HG02759 (cell line): ENCODE results near the gene YRDC.

Source experiments
- ATAC-seq: cut with Tn5 transposase; IDR thresholded peaks from one replicate; pipeline ENCODE4 v1.9.1; 2021; ENCODE audit warnings: mild to moderate bottlenecking, moderate library complexity; ENCODE audit not compliant: unreplicated experiment

The YRDC gene

DNA sequence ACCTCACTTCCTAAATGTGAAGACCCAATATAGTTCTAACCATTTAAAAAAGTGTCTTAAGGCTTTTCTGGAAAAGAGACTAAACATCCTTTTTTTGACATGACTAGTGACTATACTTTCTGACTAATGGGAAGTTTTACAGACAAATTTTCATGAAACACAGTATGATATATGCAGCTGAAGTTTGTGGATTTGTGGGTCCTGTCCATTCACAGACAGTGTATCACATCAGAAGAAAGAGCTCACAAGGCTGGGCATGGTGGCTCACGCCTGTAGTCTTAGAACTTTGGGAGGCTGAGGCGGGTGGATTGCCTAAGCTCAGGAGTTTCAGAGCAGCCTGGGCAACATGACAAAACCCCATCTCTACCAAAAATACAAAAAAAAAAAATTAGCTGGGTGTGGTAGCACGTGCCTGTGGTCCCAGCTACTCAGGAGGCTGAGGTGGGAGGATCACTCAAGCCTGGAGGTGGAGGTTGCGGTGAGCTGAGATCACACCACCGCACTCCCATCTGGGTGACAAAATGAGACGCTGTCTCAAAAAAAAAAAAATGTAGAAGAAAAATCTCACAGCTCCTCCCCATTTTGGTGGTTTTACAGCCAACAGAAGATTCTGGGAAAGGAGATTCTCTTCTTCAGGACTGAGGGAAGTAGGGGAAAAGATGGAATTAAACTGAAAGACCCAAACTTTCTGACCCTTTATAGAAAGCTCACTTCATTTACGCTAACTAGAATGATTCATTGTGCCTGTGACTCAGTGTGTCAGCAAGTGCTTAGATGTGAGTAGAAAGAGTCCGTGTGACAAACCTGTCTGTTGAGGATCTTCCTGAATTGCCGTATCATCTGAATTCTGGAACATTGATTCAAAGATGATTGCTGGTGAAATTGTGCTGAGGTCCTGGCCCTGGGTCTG, 15.2 kb upstream of the YRDC start:
- no peak for ATAC-seq

DNA sequence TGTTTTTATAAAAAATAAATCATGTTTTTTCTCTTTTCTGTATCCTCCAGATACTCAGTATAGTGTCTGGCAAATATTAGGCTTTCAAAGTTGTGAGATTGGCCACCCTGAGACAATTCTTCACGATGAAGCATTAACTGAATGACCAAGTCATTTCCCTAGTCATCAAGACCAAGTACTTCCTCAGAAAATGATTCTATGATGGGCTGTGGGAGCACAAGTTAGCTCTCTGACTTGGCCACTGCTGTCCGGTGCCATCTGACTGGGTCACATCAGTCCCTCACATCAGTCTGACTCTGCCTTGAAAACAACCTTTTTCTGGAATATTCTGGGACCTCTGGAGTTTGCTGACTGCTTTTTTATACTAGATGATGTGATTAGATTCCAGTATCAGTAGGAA, 13.5 kb upstream of the YRDC start:
- no peak for ATAC-seq

DNA sequence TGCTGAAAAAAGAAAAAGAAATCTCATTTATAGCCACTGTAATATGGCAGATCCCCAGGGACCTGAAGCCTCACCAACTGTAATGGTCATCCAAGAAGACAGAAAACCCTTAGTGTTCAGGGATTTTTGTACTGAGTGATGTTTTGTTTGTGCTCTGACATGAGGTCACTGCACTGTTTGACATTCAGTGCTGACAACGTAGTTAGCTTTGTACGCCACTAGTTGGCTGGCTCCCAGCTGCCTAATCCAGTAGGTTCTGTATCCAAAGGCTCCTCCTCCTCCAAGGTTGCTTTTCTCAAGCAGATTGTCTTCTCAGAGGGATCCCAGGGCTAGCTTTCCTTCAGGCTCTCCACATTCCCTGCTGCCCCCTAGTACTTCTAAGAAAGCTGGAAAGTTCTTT, 9.5 kb upstream of the YRDC start:
- no peak for ATAC-seq

DNA sequence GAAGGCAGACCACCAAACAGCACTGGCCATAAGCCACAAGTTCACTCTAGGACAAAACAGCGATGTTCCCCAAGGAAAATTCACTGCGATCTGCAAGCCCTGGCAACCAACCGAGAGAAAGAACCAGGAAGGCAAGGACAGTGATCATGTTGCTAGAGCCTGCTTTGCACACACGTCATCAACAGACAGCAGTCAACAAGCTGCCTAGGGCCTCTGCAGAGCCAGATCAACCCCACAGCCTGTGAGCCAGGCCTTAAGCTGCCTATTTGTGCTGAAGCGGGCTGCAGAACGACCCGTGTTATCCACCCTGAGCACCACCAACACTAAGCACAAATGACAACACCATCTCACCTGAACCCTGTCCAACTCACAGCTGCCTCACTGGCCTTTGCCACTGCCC, 6.2 kb upstream of the YRDC start:
- no peak for ATAC-seq

DNA sequence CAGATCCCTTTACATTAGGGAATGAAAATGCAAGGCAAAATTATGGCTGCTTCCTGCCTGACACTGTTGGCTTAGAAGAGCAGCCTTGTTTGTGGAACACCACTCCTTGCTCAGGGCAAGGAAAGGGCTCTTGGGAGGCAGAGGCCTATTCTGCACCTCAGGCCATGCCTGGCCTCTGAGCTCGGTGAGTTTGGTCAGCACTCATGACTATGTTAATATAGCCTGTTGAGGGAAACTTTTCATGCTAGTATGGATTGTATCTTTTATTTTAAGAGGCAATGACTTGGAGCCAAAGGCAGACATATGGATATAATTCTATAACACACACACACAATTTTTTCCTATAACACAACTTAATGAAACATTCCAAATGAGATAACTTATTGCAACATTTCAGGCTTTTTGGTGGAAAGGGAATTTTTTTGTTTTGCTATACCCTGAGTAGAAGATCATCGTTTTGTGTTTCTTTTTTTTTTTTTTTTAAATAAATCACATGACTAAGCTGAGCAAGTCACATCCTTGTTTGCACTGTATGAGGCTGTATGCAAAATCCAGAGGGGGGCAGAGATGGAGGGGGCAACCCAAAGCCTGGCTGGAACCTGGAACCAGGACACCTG, 5.6 kb upstream of the YRDC start:
- no peak for ATAC-seq

DNA sequence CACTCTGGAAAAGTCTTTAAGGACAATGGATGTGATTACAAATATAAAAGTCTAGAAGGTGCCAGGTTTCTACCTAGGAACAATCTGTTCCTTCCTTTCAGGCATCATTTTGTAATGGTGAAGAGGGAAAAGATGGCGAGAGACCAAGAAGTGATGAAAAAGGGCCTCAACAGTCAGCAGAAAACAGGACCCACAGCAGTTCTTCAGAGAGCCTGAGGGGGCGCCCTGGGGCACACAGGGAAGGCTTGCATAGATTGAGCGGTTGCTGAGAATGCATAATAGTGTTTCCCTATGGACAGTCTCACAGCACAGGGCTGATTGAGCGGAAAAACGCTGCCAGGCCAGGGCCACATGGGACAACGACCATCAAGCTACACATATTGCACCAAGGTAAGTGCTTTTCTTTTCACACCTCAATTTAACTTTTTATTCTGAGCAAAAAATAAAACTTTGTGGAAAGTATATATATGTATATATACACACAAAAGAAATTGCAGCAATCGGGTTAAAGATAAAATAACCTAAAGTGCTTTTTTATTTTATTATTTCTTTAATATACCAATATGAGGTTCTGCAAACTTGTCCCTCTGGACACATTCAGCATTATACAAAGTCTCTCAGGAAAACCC, 3.1 kb upstream of the YRDC start:
- ATAC-seq, result peak; percentile 28

DNA sequence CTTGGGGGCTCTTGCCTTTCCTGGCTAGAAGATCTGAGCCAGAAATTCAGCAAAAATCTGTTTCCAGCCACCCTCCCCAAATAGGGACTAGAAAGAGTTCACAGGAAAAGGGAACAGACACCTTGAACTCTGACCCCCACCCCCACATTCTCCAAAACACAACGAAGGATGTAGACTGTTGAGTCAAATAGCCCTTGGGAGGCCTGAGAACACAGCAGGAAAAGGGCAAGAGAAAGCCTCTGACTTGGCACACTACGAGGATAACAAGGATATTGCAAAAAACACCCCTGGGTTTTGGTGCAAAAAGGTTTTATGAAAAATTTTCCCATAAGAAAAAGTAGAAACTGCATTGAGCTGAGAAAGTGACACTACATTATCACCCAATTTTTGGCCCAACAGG, 1.9 kb upstream of the YRDC start:
- ATAC-seq, result no peak

DNA sequence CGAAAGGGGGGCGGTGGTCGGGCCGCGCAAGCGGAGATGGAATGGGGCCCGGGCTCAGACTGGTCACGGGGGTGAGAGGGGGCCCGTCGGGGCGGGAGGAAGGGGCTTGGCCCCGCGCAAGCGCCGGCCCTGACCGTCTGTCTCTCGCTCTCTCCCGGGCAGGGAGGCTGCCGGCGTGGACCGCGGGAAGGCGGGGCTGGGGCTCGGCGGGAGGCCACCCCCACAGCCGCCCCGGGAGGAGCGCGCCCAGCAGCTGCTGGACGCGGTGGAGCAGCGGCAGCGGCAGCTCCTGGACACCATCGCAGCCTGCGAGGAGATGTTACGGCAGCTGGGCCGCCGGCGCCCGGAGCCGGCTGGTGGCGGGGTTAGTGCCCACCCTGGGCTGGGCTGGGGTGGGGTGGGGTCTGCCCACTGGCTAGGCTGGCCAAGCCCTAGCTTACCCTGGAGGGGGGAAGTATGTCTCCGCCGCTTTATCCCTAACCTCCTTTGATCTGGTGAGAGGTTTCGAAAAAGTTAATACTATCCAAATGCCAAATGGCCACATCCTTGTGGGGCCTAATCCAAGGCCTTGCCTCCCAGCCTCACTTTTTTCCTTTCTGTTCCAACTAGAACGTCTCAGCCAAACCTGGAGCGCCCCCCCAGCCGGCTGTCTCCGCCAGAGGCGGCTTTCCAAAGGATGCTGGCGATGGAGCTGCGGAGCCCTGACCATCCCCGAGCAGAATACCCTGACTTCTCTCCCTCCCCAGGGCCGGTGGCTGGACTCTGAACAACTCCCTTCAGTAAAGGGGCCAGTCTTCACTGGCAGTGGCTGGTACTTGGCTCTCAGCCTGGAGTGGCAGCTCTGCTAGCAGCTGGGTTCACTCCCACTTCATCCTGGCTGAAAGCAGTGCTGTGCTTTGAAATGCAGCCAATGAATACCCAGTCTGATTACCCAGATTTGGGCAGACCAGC, 636 bp upstream of the YRDC start:
- peak; percentile 46 for ATAC-seq

DNA sequence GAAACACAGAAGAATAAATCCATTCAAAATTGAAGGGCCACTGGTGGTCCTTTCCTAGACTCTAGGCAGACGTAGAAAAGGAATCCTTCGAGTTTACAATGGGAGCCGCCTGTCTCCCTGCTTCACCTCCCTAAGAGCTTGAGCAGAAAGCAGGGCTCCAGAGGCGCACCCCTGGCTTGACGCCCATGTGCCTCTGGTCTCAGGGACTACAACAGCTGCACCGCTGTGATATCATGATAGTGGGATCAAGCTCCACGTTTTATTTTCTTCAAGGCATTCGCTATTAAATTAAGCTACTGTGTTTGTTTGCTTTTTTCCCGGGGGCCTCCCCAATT, 821 bp downstream of the YRDC start:
- no peak for ATAC-seq

DNA sequence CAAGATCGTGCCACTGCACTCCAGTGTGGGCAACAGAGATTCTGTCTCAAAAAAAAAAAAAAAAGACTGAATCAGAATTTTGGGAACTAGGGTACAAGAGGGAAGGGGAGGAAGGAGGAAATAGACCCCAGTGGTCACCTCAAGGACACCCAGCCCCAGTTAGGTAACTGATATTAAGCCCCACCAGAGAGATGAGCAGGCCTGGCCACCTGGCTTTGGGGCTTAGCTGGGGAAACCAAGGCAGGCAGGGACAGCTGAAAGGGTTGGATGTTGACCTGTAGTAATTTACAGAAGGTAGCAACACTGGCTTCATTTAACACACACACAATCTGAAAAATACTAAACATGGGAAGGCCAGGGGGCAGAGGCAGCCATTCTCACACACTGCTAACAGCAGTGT, 5.6 kb downstream of the YRDC start:
- no peak for ATAC-seq

DNA sequence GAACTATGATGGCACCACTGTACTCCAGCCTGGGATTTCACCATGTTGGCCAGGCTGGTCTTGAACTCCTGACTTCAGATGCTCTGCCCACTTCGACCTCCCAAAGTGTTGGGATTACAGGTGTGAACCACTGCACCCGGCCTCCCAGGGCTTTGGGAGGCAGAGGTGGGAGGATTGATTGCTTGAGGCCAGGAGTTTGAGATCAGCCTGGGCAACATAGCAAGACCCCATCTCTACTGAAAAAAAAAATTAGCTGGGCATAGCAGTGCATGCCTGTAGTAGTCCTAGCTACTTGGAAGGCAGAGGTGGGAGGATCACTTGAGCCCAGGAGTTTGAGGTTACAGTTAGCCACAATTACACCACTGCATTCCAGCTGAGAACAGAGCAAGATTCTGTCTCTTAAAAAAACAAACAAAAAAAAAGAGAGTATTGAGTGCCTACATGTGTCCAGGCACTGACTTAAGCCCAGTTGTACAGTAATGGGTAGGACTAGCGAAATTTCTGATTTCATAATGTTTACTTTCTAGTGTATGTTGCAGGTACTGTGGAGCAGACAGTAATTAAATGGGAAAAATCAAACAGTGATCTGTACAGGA, 10.2 kb downstream of the YRDC start:
- no peak for ATAC-seq

DNA sequence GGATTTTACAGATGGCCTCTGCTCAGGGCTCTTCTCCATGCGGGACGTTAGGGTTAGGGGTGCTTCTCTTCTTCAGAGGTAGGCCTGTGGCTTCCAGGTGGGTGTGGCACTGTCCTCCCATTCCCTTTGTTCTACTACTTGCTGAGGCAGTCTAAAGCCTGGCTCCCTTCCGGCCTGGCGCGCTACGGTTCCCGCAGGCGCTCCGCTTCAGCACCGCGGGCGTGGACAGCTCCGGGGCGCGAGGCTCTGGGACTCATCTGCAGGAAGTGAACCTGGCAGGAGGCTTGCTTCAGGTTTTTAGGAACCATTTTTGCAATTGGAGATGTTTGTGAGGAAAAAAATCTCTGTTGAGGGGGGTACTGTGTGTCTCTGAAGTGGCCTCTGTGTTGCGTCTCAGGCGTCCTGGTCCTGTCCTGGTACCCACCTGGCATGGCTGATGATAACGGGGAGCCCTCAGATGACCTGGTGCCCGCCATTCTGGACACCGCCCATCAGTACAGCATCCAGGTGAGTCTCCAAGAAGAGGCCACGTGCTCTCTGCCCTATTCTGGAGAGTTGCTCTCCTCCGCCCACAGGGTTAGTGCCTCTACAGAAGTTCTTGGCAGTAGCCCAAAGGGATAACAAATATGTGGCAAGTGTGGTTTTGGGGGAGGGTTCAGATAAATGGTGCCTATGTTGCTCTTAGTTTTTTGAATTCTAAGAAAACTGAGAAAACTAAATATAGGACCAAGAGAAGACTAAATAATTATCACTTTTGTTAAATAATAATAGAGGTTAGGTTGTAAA, 12.5 kb downstream of the YRDC start:
- no peak for ATAC-seq

DNA sequence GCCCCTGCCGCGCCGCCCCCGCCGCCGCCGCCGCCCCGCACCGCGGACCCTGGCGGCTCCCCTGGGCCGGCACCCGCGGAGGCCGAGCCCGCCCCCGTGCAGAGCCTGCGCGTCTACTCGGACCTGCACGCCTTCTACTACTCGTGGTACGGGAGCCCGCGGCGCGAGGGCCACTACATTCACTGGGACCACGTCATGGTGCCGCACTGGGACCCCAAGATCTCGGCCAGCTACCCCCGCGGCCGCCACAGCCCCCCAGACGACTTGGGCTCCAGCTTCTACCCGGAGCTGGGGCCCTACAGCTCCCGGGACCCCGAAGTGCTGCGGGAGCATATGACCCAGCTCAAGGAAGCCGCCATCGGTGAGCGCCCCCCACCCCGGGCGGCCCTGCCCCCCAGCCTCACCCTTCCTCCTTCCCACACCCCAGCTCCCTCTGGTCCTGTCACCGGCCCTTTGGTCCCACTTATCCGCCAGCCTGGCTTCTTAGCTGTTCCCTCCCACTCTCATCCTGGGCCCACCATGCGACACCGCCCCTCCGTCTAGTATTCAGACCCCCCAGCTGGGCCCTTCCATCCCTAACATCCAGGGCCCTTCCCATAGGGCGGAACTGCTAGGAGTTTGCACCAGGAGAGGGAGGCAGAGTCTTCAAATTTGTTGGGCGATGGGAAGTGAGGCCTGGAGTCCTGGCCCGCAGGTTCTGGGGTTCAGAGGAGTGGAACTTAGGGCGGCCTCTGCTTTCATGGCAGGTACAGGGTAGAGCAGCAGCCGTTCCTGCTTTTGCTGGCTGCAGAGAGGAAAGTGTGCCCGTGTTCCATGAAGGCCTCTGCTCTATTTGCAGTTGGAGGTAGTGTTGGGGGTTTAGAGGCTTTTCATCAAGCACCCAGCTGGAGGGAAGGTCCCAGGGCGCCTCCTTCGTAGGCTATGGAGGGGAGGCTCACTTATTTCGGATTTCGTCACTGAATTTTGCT, 13.4 kb downstream of the YRDC start:
- peak; percentile 37 for ATAC-seq

DNA sequence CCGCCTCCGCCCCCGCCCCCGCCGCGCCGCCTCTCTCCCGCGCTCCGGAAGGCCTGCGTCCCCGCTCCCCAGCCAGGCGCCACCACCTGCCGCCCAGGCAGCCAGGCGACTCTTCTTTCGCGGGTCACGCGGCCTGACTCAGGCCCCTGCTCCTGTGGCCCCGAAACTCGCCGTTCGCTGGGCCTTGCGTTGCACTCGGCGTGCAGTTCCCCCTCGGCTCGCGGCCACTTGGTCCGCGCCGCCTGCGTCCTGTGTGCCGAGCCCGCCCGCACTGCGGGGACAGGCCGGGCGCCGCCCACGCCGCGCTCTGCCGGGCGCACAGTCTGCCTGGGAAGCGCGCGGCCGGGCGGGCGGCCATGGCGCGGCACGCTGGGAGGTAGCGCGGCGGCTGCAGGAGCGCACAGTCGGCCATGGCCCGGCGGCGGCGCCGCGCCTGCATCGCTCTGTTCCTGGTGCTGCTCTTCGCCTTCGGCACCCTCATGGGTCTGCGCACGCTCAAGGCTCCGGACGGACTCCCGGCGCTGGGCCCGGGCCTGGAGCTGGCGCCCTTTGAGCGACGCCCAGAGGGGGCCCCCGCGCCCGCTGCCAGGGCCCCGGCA, 14.1 kb downstream of the YRDC start, which contains the start of gene MANEAL:
Gene MANEAL, plus strand, starts transcription at position 75 of the 599 bp plus-strand sequence. Its CDS starts 336 bp downstream, at position 411.
- peak; percentile 73 for ATAC-seq

DNA sequence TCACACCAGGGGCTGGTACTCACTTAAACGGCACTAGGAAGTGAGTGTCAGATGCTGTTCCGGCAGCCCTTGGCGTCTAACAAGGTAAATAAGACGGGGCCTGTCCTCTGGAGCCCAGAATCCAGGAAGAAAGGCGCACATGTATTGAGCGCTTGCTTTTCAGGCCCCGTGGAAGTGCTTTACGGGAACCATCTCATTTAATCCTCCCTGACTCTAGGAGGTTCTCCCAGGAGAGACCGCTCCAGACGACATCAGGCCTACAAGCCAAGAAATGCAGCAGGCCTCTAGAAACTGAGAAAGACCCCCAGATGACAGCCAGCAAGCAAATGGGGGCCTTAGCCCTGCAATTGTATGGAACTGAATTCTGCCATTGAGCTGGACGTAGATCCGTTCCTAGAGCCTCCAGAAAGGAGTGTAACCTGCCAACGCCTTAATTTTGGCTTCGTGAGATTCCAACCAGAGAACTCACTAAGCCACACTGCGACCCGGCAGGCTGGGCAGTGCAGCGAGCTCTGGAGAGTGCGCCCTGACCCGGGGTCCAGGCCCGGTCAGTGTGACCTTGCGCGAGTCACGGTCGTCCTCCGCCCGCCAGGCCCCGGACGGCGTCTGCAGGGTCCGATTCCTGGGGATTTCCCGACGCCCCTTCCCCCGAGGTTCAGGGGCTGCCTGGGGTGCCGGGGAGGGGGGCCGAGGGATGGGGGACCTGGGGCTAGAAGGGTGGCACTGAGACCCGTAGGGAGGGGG, 14.9 kb downstream of the YRDC start:
- no peak for ATAC-seq

DNA sequence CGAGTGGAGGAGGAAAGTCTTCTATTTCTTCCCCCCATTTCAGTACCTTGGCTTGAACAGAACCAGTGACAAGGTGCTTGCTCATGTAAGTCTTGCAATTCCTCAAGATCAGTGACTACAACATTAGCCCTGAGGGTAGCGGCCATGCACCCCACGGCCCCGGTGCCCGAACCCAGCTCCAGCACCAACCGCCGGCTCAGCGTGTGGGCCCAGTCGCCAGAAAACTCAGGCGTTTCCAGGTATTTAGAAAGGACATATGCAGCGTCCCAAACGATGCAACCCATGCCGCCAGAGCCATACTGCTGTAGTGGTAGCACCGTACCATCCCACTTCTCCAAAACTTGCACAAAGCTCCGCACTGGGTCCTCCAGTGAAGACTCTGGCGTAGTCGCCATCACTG, 25.5 kb downstream of the YRDC start:
- ATAC-seq, result no peak

DNA sequence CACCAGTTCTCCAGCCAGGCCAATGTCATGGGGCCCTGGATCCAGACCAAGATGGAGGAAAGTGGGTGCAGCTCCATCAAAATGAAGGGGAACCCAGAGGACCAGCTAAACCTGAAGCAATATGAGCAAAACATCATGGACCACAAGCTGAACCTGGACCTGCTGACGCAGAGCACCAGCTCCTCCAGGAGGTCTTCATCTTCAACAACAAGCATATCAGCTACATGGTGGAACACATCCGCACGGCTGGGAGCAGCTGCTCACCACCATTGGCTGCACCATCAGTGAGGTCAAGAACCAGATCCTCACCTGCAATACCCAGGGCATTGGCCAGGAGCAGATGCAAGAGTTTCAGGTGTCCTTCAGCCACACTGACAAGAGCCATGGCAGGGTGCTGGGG, 29.4 kb downstream of the YRDC start:
- ATAC-seq, result no peak
